Epithelial cell of esophagus (primary cell): Measurements from ENCODE around the gene MAP2K3.
"Not testable (repeated sequence)": the region's sequence is repeated elsewhere in the genome, so short reads cannot be mapped to it uniquely, and the experiment has no call there.

Experiments used
- DNase-seq: peaks from one replicate; pipeline ENCODE4 v3.0.0; 2010; ENCODE audit warnings: low read depth
- H3K4me3 ChIP-seq: 2 replicates; pipeline ENCODE4 v1.5.1; 2011; ENCODE audit warnings: mild to moderate bottlenecking, low read length, control low read depth
- TF ChIP-seq, protein P1 (sequence below): IDR thresholded peaks from 2 replicates; pipeline ENCODE4 v1.5.1; 2011; ENCODE audit warnings: low read depth, mild to moderate bottlenecking, low read length, control low read depth, inconsistent platforms; ENCODE audit not compliant: insufficient read depth; ENCODE audit errors: missing control alignments

MAP2K3 gene

DNA sequence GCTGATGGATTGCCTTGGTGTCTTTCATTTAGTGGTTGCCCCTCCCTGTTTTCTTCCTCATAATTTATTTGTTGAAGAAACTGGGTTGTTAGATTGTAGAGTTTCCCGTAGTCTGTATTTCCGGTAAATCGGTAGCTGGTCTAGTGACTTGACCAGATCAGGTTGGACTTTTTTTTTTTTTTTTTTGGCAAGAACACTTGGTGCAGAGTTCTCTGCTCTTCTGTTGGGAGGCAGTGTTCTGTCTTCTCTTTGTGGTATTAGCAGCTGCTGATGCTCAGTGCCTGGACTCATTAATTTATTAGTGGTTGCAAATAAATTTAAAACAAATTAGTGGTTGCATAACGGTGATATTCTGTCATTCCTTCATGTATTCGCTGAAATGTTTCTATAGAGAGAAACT lies 40.2 kb downstream of the MAP2K3 start:
- H3K4me3 ChIP-seq, DNase-seq: not testable (repeated sequence)

DNA sequence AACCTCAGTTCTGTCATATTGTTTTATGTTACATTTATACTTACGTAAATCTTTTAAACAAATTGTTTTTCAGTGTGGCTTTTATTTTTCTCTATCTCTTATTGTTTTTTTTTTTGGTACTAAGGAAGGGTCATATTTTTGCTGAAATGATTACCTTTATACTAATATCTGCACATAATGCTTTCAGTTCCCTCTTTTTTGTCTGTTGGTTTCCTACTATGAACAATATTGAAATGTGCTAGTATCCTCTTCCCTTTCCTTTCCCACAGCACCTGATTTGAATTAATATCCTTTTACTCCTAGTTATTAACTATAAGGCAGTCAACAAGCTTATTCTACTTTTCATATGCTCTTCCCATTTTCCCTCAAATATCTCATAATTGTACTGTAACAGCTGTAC lies 43.4 kb downstream of the MAP2K3 start:
- not testable (repeated sequence) for DNase-seq, H3K4me3 ChIP-seq

DNA sequence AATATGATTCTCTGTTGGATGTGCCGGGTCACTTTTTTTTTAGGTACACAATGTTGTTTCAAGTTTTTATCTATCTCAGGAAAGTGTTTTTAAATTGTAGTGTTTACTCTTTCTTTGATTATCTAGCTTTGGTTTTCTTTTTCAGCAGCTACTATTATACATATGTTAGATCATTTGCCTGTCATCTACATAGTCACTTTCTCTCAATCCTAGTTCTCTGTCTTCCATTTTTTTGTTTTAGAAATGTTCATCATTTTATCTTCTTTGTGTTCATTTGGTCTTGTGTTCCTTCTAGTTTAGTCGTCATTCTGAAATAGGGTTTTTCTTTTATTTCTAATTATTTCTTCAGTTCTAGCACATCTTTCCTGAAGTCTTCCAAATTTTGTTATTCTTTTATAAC lies 44.3 kb downstream of the MAP2K3 start:
- not testable (repeated sequence) for H3K4me3 ChIP-seq, DNase-seq

DNA sequence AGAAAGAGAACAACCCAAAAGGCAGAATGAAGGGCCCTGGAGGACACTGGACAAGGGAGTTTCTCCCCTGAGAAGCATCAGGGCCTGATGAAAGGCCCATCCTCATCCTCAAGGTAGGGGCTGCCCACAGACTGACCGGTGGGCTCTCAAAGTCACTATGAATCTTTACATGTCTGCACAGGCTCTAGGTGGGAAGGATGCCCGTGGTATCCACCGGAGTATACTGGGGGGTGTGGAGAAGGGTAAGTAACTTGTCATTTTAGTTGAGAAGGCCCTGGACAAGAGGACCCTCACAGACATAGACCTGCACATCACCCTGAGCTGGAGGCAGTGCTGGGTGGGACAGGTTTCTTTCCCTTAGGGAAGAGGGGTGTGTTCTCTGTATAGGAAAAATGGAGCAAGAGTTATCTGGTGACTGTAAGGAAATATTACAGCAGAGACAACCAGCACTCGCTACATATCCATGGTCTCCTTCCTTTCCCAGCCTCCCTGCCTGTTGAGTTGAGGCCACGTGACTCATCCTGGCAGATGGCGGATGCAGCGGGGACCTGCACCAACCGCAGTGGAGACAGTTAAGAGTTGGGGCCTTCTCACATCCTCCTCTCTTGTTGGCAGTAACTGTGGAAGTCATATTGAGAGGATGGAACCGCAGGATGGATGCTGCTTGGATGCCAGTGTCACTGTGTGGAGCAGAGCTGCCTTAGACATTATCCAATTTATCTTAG lies 46.1 kb downstream of the MAP2K3 start:
- TF ChIP-seq, protein P1, sequence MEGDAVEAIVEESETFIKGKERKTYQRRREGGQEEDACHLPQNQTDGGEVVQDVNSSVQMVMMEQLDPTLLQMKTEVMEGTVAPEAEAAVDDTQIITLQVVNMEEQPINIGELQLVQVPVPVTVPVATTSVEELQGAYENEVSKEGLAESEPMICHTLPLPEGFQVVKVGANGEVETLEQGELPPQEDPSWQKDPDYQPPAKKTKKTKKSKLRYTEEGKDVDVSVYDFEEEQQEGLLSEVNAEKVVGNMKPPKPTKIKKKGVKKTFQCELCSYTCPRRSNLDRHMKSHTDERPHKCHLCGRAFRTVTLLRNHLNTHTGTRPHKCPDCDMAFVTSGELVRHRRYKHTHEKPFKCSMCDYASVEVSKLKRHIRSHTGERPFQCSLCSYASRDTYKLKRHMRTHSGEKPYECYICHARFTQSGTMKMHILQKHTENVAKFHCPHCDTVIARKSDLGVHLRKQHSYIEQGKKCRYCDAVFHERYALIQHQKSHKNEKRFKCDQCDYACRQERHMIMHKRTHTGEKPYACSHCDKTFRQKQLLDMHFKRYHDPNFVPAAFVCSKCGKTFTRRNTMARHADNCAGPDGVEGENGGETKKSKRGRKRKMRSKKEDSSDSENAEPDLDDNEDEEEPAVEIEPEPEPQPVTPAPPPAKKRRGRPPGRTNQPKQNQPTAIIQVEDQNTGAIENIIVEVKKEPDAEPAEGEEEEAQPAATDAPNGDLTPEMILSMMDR, result no peak
- no peak overlapping the region for H3K4me3 ChIP-seq
- DNase-seq, result no peak

DNA sequence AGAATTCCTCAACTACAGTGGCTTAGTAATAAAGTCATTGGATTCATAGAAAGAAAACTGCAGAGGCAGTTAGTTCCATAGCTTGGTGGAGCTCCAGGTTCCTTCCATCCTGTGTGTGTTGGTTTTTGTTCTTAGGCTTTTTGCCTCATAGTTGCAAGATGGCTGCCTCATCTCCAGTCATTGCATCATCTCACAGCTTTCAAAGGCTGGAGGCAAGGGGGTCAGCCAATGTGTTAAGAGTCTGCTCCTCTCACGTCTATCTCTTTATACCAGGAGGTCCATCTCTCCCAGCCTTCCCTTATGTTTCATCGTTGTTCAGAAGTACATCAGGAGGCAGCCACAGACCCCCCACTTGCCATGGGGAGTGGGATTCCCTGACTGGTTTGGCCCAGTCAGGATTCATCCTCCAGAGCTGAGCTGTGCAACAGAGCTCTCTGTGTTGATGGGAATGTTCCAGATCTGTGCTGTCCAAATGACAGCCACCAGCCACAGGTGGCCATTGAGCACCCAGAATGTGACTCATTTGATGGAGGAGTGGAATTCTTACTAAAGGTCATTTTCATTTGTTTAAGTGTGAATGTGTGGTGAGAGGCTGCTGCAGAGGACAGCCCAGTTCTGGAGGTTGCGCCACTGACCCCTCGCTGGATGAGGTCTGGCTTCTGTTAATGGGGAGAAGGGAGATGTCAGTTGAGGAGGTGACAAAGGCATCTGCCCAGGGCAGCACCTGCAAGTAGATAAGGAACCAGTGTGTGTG lies 52.2 kb downstream of the MAP2K3 start:
- not testable (repeated sequence) for DNase-seq, H3K4me3 ChIP-seq

DNA sequence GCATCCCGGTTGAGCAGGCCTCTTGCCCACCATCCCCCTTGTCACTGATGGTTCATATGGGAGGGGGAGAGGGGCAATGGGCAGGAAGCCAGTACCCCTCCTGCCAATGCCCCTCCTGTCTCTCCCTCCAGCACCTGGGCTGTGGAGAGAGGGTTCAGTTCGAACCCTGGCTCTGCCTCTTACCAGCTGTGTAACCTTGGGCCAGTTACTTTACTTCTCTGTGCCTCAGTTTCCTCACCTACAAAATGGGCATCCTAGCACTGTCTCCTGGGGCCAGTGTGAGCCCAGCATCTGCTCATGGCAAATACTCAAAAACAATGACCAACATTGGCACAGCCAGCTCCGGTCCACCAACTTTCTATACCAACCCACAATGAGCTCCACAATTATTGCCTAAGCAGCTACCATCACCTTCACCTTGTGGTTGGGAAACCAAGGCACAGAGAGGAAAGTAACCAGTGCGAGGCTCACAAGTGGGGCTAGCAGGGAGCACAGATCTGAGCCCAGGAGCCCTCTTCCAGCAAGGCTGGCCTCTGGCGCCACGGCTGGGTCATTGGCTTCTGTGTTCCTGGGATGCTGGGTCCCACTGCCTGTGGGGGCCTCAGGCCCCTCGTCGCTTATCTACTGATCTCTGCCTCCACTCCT lies 53.6 kb downstream of the MAP2K3 start:
- DNase-seq, H3K4me3 ChIP-seq: not testable (repeated sequence)

DNA sequence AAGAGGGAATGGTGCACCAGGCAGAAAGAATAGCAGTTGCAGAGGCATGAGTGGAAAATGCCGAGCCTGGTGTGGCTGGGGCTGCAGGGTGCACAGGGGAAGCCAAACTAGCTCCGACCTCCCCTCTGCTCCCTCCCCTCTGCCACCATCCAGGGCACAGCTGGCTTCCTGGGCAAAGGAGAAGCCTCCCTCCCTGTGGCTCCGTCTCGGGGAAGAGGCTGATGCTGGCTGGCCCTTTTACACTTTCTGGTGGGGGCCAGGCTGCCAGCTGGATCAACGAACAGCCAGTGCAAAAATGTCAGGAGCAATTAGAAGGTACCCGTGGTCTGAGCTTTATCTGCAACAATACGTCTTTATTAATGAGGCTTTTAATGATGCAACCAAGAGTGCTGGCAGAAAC lies 54.5 kb downstream of the MAP2K3 start:
- no peak overlapping the region for H3K4me3 ChIP-seq
- TF ChIP-seq, protein P1, result no peak
- DNase-seq, result no peak

DNA sequence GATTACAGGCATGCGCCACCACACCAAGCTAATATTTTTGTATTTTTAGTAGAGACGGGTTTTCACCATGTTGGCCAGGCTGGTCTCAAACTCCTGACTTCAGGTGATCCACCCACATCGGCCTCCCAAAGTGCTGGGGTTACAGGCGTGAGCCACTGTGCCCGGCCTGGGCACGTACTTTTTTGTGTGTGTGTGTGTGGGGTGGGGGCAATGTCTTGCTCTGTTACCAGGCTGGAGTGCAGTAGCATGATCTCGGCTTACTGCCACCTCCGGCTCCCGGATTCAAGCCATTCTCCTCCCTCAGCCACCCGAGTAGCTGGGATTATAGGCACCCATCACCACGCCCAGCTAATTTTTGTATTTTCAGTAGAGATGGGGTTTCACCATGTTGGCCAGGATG lies 55.1 kb downstream of the MAP2K3 start:
- not testable (repeated sequence) for H3K4me3 ChIP-seq, DNase-seq

DNA sequence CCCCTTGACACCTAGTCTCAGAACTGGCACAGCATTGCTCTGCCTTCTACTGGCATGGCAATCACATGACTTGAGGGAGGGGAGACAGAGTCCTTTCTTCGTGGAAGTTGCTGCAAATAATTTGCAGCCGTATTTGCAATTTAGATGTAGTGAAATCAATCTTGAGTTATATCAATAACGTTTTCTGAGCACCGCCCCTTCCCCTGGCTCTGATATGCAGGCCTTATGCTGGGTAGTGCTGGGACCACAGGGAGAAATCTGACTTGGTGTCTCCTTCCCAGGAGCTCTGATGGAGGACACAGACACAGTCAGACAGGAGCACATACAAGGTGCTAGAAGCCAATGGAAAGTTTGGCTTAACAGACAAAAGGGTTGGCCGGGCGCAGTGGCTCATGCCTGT lies 55.9 kb downstream of the MAP2K3 start:
- H3K4me3 ChIP-seq, DNase-seq: not testable (repeated sequence)

DNA sequence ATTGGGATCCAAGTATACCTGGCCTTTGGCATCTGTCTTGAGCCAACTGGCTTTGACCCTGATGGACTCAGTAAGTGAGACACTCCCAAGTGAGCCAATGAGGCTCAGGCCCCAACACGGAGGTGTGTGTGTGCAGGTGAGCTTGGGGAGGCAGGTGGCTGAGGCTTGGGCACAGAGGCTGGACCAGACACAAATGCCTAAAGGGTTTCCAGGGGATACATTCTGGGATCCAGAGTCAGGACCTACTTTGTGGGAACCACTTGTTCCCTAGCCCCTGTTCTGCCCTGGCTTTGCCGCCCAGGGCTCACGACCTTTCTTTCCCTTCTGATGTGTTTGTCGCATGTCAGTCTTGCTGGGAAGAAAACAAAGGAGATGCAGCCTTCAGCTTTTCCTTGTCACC lies 56.8 kb downstream of the MAP2K3 start:
- H3K4me3 ChIP-seq, DNase-seq: not testable (repeated sequence)

DNA sequence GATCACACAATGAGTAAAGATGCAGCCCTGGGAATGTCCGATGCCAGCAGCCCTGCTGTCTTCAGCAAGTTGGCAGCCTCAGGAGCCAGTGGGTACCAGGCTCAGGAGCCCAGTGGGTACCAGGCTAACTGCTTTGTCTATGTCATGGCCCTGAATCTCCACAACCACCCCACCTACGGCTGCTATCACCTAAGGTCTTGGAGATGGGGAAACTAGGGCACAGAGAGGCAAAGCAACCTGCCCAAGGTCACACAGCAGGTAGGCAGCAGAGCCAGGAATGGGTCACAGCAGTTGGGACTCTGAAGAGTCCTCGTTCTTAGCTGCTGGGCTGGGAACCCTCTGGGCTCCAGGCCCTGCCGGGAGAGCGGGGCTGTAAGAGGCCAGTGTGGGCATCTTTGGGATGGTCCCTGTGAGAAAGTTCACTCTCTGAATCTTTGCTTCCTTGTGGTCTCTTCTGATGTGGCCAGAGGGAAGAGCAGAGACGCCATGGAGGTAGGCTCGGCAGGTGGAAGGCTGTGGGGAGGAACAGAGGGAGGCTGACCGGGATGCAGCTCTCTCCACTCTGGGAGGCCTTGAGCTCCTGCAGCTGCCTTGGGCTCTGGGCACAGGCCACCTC lies 57.5 kb downstream of the MAP2K3 start:
- not testable (repeated sequence) for H3K4me3 ChIP-seq, DNase-seq

DNA sequence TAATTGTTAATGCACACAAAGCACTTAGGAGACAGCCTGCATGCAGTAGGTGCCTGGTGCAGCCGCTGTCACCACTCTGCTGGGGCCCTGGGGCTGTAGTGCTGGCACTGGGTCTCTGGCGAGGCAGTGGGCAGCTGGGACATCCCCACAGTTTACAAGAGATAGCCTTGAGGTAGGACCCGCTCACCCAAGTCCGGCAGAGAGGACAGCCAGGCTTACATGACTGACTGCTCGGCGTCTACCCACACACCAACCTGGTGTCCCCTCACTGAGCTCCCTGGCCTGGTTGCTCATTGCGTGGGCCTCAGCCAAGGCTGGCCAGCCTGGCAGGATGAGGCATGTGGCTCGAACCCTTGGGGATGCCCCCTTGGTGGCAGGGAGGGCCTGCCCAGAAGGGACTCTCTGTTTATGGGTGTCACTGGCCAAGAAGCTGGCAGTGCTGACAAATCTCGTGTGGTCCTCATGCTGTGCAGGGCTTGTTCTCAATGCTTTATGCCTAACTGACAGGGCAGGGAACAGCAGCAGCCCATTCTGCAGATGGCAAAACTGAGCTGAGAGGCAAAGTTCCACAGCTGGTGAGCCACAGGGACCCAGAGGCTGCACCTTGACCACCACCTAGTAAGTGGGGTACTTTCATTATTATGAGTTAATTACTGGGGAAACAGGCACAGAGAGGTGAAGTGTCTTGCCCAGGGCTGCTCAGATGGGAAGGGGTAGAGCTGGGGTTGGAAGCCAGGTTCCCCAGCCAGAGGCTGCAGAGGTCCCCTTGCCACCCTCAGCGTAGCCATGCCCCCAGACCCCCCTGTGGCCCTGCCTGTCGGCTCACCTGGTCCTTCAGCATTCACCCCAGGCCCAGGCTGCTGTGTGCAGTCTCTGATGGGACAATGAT lies 58.8 kb downstream of the MAP2K3 start:
- not testable (repeated sequence) for H3K4me3 ChIP-seq, DNase-seq

DNA sequence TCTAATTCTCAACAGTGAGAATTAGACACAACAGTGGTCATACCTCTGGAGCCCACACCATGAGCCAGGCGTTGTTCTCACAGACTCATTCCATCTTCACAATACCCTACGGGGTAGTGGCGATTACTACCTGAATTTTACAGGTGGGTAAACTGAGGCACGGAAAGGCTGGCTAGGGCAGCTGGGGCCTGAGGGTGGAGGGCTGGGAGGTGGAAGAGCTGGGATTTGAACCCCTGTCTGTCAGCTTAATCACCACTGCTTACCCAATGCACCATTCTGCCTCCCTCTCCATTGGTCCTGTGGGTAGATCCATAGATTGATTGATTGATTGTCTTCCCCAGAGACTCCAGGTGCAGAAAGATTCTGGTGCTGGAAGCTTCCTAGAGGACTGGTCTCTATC lies 60.3 kb downstream of the MAP2K3 start:
- DNase-seq, H3K4me3 ChIP-seq: not testable (repeated sequence)
